HEK293T (cell line): ENCODE data around the gene C17orf50.
A peak's percentile ranks its signal among the peaks of the same experiment; 100 is the strongest.

Experiments used
- CTCF ChIA-PET: fragments of 350-600 bp; formaldehyde crosslinking; extraction: SDS; loops from one replicate; lab custom pipeline; 2021; ENCODE audit warnings: antibody characterized with exemption, inconsistent platforms; lab: Yijun Ruan, JAX
- POLR2A ChIA-PET: fragments of 350-600 bp; formaldehyde crosslinking; extraction: SDS; loops from one replicate; lab custom pipeline; 2020; ENCODE audit warnings: antibody characterized with exemption, inconsistent platforms; lab: Yijun Ruan, JAX
- DNase-seq: peaks from one replicate; pipeline ENCODE4 v3.0.0; 2012; ENCODE audit warnings: mixed read lengths; ENCODE audit errors: extremely low spot score
- ARNT ChIP-seq: fragments of 450-650 bp; IDR thresholded peaks from 2 replicates; pipeline ENCODE4 v1.6.1; 2017; ENCODE audit warnings: mild to moderate bottlenecking
- BHLHE40 ChIP-seq: fragments of 450-650 bp; IDR thresholded peaks from 2 replicates; pipeline ENCODE4 v1.6.1; 2016; ENCODE audit warnings: mild to moderate bottlenecking, moderate library complexity, borderline replicate concordance
- CTBP1 ChIP-seq: fragments of 450-650 bp; IDR thresholded peaks from 2 replicates; pipeline ENCODE4 v1.6.1; 2016; ENCODE audit warnings: borderline replicate concordance
- ELF4 ChIP-seq: fragments of 450-650 bp; IDR thresholded peaks from 2 replicates; pipeline ENCODE4 v1.6.1; 2017; ENCODE audit warnings: antibody characterized with exemption
- FOXA1 ChIP-seq: fragments of 450-650 bp; IDR thresholded peaks from 2 replicates; pipeline ENCODE4 v1.6.1; 2016; ENCODE audit warnings: mild to moderate bottlenecking
- FOXK2 ChIP-seq: fragments of 450-650 bp; IDR thresholded peaks from 2 replicates; pipeline ENCODE4 v1.6.1; 2016; ENCODE audit warnings: mild to moderate bottlenecking
- FOXM1 ChIP-seq: fragments of 450-650 bp; IDR thresholded peaks from 2 replicates; pipeline ENCODE4 v1.6.1; 2017; ENCODE audit warnings: mild to moderate bottlenecking, borderline replicate concordance
- HDGF ChIP-seq: fragments of 450-650 bp; IDR thresholded peaks from 2 replicates; pipeline ENCODE4 v1.6.1; 2017; ENCODE audit warnings: antibody characterized with exemption, borderline replicate concordance
- L3MBTL2 ChIP-seq: fragments of 450-650 bp; conservative IDR thresholded peaks from 2 replicates; pipeline ENCODE4 v1.6.1; 2016; ENCODE audit warnings: mild to moderate bottlenecking
- LEF1 ChIP-seq: fragments of 450-650 bp; IDR thresholded peaks from 2 replicates; pipeline ENCODE4 v1.6.1; 2017; ENCODE audit warnings: mild to moderate bottlenecking, borderline replicate concordance
- NFRKB ChIP-seq: fragments of 450-650 bp; IDR thresholded peaks from 2 replicates; pipeline ENCODE4 v1.6.1; 2016; ENCODE audit warnings: mild to moderate bottlenecking, moderate library complexity
- PKNOX1 ChIP-seq: fragments of 450-650 bp; IDR thresholded peaks from 2 replicates; pipeline ENCODE4 v1.6.1; 2016
- SP1 ChIP-seq: fragments of 450-650 bp; IDR thresholded peaks from 2 replicates; pipeline ENCODE4 v1.6.1; 2017
- SUZ12 ChIP-seq: fragments of 450-650 bp; IDR thresholded peaks from 2 replicates; pipeline ENCODE4 v1.6.1; 2016; ENCODE audit warnings: mild to moderate bottlenecking
- TARDBP ChIP-seq: fragments of 450-650 bp; IDR thresholded peaks from 2 replicates; pipeline ENCODE4 v1.6.1; 2016
- ZNF384 ChIP-seq: fragments of 450-650 bp; IDR thresholded peaks from 2 replicates; pipeline ENCODE4 v1.6.1; 2016

The C17orf50 gene

GRCh38 chr17:35801583-35802224 is 41.0 kb downstream of the C17orf50 start:
- ChIA-PET POLR2A (no interaction called here), CTCF (interaction anchor here (1.2 kb wide), 1 partner anchor 37 kb away, joined by 6 read pairs; no protein-coding TSS in a partner anchor)
- DNase-seq = no peak
- no peak for TF ChIP-seq L3MBTL2
- no peak for TF ChIP-seq HDGF

- CTCF ChIA-PET = interaction anchor here (0.6 to 2.5 kb wide), 8 partner anchors 8 to 116 kb away, joined by 3 to 29 read pairs (median 4); no protein-coding TSS in a partner anchor
- no peak for TF ChIP-seq FOXK2
- peak; percentile 94 for TF ChIP-seq ZNF384
- POLR2A ChIA-PET = interaction anchor here (3.1 kb wide), 1 partner anchor 40 kb away, joined by 12 read pairs; no protein-coding TSS in a partner anchor
- peak; percentile 65 for DNase-seq
Observed at GRCh38 chr17:35804658-35805192, 44.0 kb downstream of the C17orf50 start.

- POLR2A ChIA-PET = interaction anchor here (0.8 to 5.0 kb wide), 12 partner anchors 11 to 229 kb away, joined by 3 to 109 read pairs (median 18); partner anchors contain the start of genes C17orf50, MMP28 and PEX12
- no peak for DNase-seq
- CTCF ChIA-PET = interaction anchor here (0.6 to 3.0 kb wide), 2 partner anchors 43 to 194 kb away, joined by 3 to 54 read pairs; no protein-coding TSS in a partner anchor
- no peak for TF ChIP-seq FOXK2
- TF ChIP-seq PKNOX1 = no peak
- no peak for TF ChIP-seq TARDBP
- no peak for TF ChIP-seq SP1
- TF ChIP-seq CTBP1 = no peak
- TF ChIP-seq ARNT = no peak
- TF ChIP-seq FOXM1 = no peak
- TF ChIP-seq L3MBTL2 = no peak
- TF ChIP-seq ELF4 = no peak
- TF ChIP-seq LEF1 = no peak
- TF ChIP-seq NFRKB = no peak
- no peak for TF ChIP-seq ZNF384
- TF ChIP-seq BHLHE40 = no peak
Observed at GRCh38 chr17:35807371-35808144, 46.9 kb downstream of the C17orf50 start.

- CTCF ChIA-PET = interaction anchor here (0.6 to 3.0 kb wide), 7 partner anchors 12 to 893 kb away, joined by 3 to 54 read pairs (median 4); no protein-coding TSS in a partner anchor
- POLR2A ChIA-PET = interaction anchor here (0.7 to 5.0 kb wide), 38 partner anchors 10 to 702 kb away, joined by 3 to 109 read pairs (median 5); partner anchors contain the start of genes C17orf50, GAS2L2, MMP28 and PEX12
- TF ChIP-seq LEF1 (no peak), FOXM1 (no peak), ARNT (no peak)
- no peak for DNase-seq
Observed at GRCh38 chr17:35808240-35808961, 47.7 kb downstream of the C17orf50 start.

- DNase-seq = peak; percentile 88
- POLR2A ChIA-PET = interaction anchor here (0.6 to 5.0 kb wide), 43 partner anchors 10 to 701 kb away, joined by 3 to 109 read pairs (median 4); partner anchors contain the start of genes C17orf50, GAS2L2, MMP28 and PEX12
- CTCF ChIA-PET = interaction anchor here (0.6 to 3.0 kb wide), 6 partner anchors 13 to 893 kb away, joined by 3 to 54 read pairs (median 4); no protein-coding TSS in a partner anchor
- no peak for TF ChIP-seq SUZ12
- no peak for TF ChIP-seq FOXK2
- 0 out of 2 replicates have a peak, but pooled peaks have one; percentile 34 for TF ChIP-seq NFRKB
- TF ChIP-seq FOXM1 = peak; percentile 66; the same call in 1 of the 2 replicates
- TF ChIP-seq FOXA1 = no peak
- peak; percentile 87 for TF ChIP-seq BHLHE40
- peak; percentile 82 for TF ChIP-seq ELF4
- no peak for TF ChIP-seq HDGF
- TF ChIP-seq L3MBTL2 = peak; percentile 68
Observed at GRCh38 chr17:35808962-35809854, 48.5 kb downstream of the C17orf50 start, which contains the start of gene TAF15. Gene TAF15 (plus strand): TSS chr17:35809484. CDS start chr17:35809570, 86 bp downstream.

GRCh38 chr17:35809855-35810461 is 49.3 kb downstream of the C17orf50 start:
- POLR2A ChIA-PET = interaction anchor here (0.7 to 5.0 kb wide), 10 partner anchors 10 to 1583 kb away, joined by 3 to 109 read pairs (median 6); partner anchors contain the start of genes C17orf50, MMP28 and PEX12
- DNase-seq = no peak
- CTCF ChIA-PET = interaction anchor here (1.9 kb wide), 1 partner anchor 46 kb away, joined by 9 read pairs; no protein-coding TSS in a partner anchor
- TF ChIP-seq HDGF (no peak), BHLHE40 (no peak), FOXK2 (no peak), ELF4 (no peak), ZNF384 (no peak), PKNOX1 (no peak), ARNT (no peak), SP1 (no peak), CTBP1 (no peak), FOXM1 (no peak), TARDBP (no peak), SUZ12 (no peak), LEF1 (no peak), L3MBTL2 (no peak), FOXA1 (no peak)
